Stimulated activated CD8-positive, alpha-beta memory T cell treated with anti-CD3 and anti-CD28 coated beads, Interleukin-7, amount 100 ng/mL, for 4 hours (primary cell): Measurements from ENCODE around the gene TCL1B.
"Not testable (repeated sequence)": the region's sequence is repeated elsewhere in the genome, so short reads cannot be mapped to it uniquely, and the experiment has no call there.

Source experiments
- DNase-seq, 2 donors: peaks; one replicate each; pipeline ENCODE4 v3.0.0-alpha.2; 2020; ENCODE audit warnings: low read depth in 2 of 2

Gene TCL1B

GRCh38 chr14:95685978-95686922 is at the start of gene TCL1B:
Gene TCL1B (plus strand): TSS chr14:95686426. CDS start chr14:95686468, 42 bp downstream.
- no peak for DNase-seq

- no peak for DNase-seq
These were observed 41.2 kb upstream of the TCL1B start for GRCh38 chr14:95644981-95645380.

GRCh38 chr14:95645389-95645996 is 40.7 kb upstream of the TCL1B start:
- DNase-seq, result no peak

GRCh38 chr14:95647926-95648325 is 38.3 kb upstream of the TCL1B start:
- DNase-seq, result no peak

GRCh38 chr14:95649230-95649629 is 37.0 kb upstream of the TCL1B start:
- DNase-seq, result no peak

- DNase-seq, result no peak
These were observed 35.2 kb upstream of the TCL1B start for GRCh38 chr14:95651028-95651427.

GRCh38 chr14:95651821-95652583 is 34.2 kb upstream of the TCL1B start:
- no peak for DNase-seq

- DNase-seq, result no peak
These were observed 33.5 kb upstream of the TCL1B start for GRCh38 chr14:95652690-95653089.

GRCh38 chr14:95655461-95655860 is 30.8 kb upstream of the TCL1B start:
- DNase-seq, result no peak

GRCh38 chr14:95656634-95657033 is 29.6 kb upstream of the TCL1B start:
- DNase-seq, result no peak

GRCh38 chr14:95657454-95657853 is 28.8 kb upstream of the TCL1B start:
- no peak for DNase-seq

- DNase-seq, result no peak
These were observed 26.8 kb upstream of the TCL1B start for GRCh38 chr14:95659293-95659989.

- DNase-seq, result no peak
These were observed 26.2 kb upstream of the TCL1B start for GRCh38 chr14:95659990-95660385.

GRCh38 chr14:95660651-95661515 is 25.3 kb upstream of the TCL1B start:
- no peak for DNase-seq

- DNase-seq, result no peak
These were observed 23.6 kb upstream of the TCL1B start for GRCh38 chr14:95662376-95663186.

- DNase-seq, result no peak
These were observed 22.9 kb upstream of the TCL1B start for GRCh38 chr14:95663226-95663797.

- no peak for DNase-seq
These were observed 22.2 kb upstream of the TCL1B start for GRCh38 chr14:95664066-95664465.

GRCh38 chr14:95664546-95664945 is 21.7 kb upstream of the TCL1B start:
- no peak for DNase-seq

GRCh38 chr14:95665530-95665929 is 20.7 kb upstream of the TCL1B start:
- not testable (repeated sequence) for DNase-seq

GRCh38 chr14:95666450-95666849 is 19.8 kb upstream of the TCL1B start:
- no peak for DNase-seq
